MM.1S (cell line): Measurements from ENCODE around the gene CLCA1.

Experiments used
- DNase-seq: peaks from one replicate; pipeline ENCODE4 v3.0.0-alpha.2; 2015
- H2AFZ ChIP-seq: fragments of 300-600 bp; sonication (generic); 2 replicates; pipeline ENCODE4 v1.6.0; 2016; ENCODE audit warnings: antibody characterized with exemption, low read length
- H3F3A ChIP-seq: fragments of 300-600 bp; sonication (generic); 2 replicates; pipeline ENCODE4 v1.6.1; 2016; ENCODE audit warnings: mild to moderate bottlenecking, antibody characterized with exemption, low read length, moderate library complexity, mixed read lengths; ENCODE audit not compliant: insufficient read depth
- H3K27ac ChIP-seq: fragments of 300-600 bp; sonication (generic); 2 replicates; pipeline ENCODE4 v1.5.1; 2016; ENCODE audit warnings: mild to moderate bottlenecking, low read length
- H3K27me3 ChIP-seq: fragments of 300-600 bp; sonication (generic); replicated peaks from 2 replicates; pipeline ENCODE4 v1.6.0; 2016; ENCODE audit warnings: low read length; ENCODE audit not compliant: insufficient read depth
- H3K36me3 ChIP-seq: fragments of 300-600 bp; sonication (generic); replicated peaks from 2 replicates; pipeline ENCODE4 v1.6.1; 2016; ENCODE audit warnings: mild to moderate bottlenecking, low read length, mixed read lengths; ENCODE audit not compliant: insufficient read depth
- H3K4me1 ChIP-seq: fragments of 300-600 bp; sonication (generic); 2 replicates; pipeline ENCODE4 v1.6.1; 2016; ENCODE audit warnings: low read length, mixed read lengths
- H3K4me2 ChIP-seq: fragments of 300-600 bp; sonication (generic); 2 replicates; pipeline ENCODE4 v1.6.0; 2016; ENCODE audit warnings: low read depth, low read length
- H3K4me3 ChIP-seq: fragments of 300-600 bp; sonication (generic); 2 replicates; pipeline ENCODE4 v1.5.1; 2016; ENCODE audit warnings: low read length, mixed read lengths
- H3K79me2 ChIP-seq: fragments of 300-600 bp; sonication (generic); 2 replicates; pipeline ENCODE4 v1.6.1; 2016; ENCODE audit warnings: mixed run types, low read length, mixed read lengths
- H3K9ac ChIP-seq: fragments of 300-600 bp; sonication (generic); 2 replicates; pipeline ENCODE4 v1.6.1; 2016; ENCODE audit warnings: low read length, mixed read lengths
- H3K9me2 ChIP-seq: fragments of 300-600 bp; sonication (generic); replicated peaks from 2 replicates; pipeline ENCODE4 v1.6.1; 2016; ENCODE audit warnings: mild to moderate bottlenecking, low read length, mixed read lengths; ENCODE audit not compliant: insufficient read depth
- H3K9me3 ChIP-seq: fragments of 300-600 bp; sonication (generic); replicated peaks from 2 replicates; pipeline ENCODE4 v1.6.1; 2016; ENCODE audit warnings: mild to moderate bottlenecking, low read length, mixed read lengths; ENCODE audit not compliant: insufficient read depth
- H4K20me1 ChIP-seq: fragments of 300-600 bp; sonication (generic); 2 replicates; pipeline ENCODE4 v1.6.1; 2016; ENCODE audit warnings: mild to moderate bottlenecking, low read length, moderate library complexity, mixed read lengths; ENCODE audit not compliant: insufficient read depth
- CTCF ChIP-seq: fragments of 300-600 bp; sonication (generic); IDR thresholded peaks from 2 replicates; pipeline ENCODE4 v1.5.1; 2016; ENCODE audit warnings: antibody characterized with exemption, low read length, mixed read lengths
- EZH2 ChIP-seq: fragments of 300-600 bp; sonication (generic); optimal IDR thresholded peaks from 2 replicates; pipeline ENCODE3; 2017; ENCODE audit warnings: low read depth, mild to moderate bottlenecking, antibody characterized with exemption, low read length, mixed read lengths
- EZH2phosphoT487 ChIP-seq: fragments of 300-600 bp; sonication (generic); IDR thresholded peaks from 2 replicates; pipeline ENCODE4 v1.6.1; 2018; ENCODE audit warnings: antibody characterized with exemption, low read length

Gene CLCA1

DNA sequence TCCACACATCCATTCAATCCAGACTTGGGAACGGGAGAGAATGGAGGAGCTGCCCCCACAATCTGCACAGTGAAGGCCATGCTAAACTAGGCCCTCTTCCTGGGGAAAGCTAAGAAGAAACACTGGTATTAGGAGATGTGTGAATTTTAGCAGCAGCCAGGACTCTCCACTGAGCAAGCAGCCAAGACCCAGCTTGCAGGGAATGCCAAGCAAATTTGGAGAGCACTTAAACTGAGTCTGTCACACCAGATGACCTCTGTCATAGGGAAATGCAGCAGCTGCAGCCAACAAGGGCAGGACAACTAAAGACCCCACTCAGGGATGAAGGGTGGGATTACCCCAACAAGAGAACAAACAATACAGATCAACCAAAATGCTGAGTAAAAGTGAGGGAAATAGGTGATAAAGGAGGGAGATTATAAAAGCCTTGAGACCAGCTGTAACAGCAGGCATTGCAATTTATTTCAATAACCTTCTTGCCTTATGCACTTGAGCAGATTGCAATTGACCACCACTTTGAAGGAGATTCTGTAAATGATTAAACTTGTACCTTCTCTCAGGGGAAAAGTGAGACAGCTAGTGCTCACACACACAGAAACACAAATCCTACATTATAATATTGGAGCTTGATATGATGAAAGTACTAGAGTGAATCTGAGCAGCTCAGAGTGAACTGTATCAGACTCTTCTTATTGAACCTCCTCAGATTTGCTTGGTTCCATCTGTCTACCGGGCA is 2.5 kb upstream of the CLCA1 start:
- Histone ChIP-seq H3K9ac (no peak overlapping the region), H3K27ac (no peak overlapping the region), H3K9me2 (no peaks in the 10 kb centered on the region), H3K9me3 (no peaks in the 10 kb centered on the region), H3K4me2 (no peak overlapping the region), H3K27me3 (peaks cover 47% of the 10 kb centered on the region), H2AFZ (no peak overlapping the region), H3F3A (no peaks in the 10 kb centered on the region), H3K79me2 (no peaks in the 10 kb centered on the region), H3K36me3 (no peaks in the 10 kb centered on the region), H3K4me1 (no peaks in the 10 kb centered on the region), H3K4me3 (no peak overlapping the region), H4K20me1 (no peaks in the 10 kb centered on the region)
- DNase-seq, result no peak
- TF ChIP-seq EZH2phosphoT487 (no peak), EZH2 (no peak), CTCF (no peak)

DNA sequence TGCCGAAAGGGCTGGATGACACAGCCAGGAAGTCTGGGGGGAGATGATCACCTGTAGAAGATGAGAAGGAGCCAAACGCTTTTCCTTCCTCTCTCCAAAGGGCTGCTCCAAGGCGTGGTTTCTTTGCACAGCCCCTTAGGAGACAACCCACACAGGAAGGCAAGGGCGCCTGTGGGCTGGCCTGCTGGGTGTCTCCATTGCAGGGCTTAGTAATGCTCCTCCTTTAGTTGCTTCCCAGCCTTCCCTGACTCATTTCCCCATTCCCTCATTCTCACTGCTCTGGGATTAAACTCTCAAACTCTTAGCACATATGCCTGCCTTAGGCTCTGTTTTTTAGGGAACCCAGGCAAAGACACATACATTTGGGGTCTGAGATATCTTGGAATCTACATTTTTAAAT is 1.7 kb upstream of the CLCA1 start:
- H3K9me2 ChIP-seq, result no peaks in the 10 kb centered on the region
- no peaks in the 10 kb centered on the region for H4K20me1 ChIP-seq
- H3F3A ChIP-seq, result no peaks in the 10 kb centered on the region
- H3K4me1 ChIP-seq, result no peaks in the 10 kb centered on the region
- H3K27me3 ChIP-seq, result peaks cover 52% of the 10 kb centered on the region
- no peak overlapping the region for H3K9ac ChIP-seq
- H3K36me3 ChIP-seq, result no peaks in the 10 kb centered on the region
- no peaks in the 10 kb centered on the region for H3K9me3 ChIP-seq
- no peaks in the 10 kb centered on the region for H3K79me2 ChIP-seq
- no peak overlapping the region for H2AFZ ChIP-seq
- no peak overlapping the region for H3K4me3 ChIP-seq
- TF ChIP-seq EZH2, result no peak
- TF ChIP-seq EZH2phosphoT487, result no peak
- TF ChIP-seq CTCF, result no peak
- no peak overlapping the region for H3K4me2 ChIP-seq
- H3K27ac ChIP-seq, result no peak overlapping the region
- no peak for DNase-seq

GRCh38 chr1:86470859-86471258 is 2.1 kb downstream of the CLCA1 start:
- Histone ChIP-seq H2AFZ (no peak overlapping the region), H3F3A (no peaks in the 10 kb centered on the region), H3K9me2 (no peaks in the 10 kb centered on the region), H3K4me1 (0 out of 2 replicates have a peak, but pooled peaks cover 5% of the 10 kb centered on the region), H3K36me3 (no peaks in the 10 kb centered on the region), H3K27ac (no peak overlapping the region), H3K4me3 (no peak overlapping the region), H4K20me1 (no peaks in the 10 kb centered on the region), H3K9me3 (no peaks in the 10 kb centered on the region), H3K79me2 (no peaks in the 10 kb centered on the region), H3K9ac (no peak overlapping the region), H3K27me3 (peaks cover 75% of the 10 kb centered on the region), H3K4me2 (no peak overlapping the region)
- TF ChIP-seq EZH2phosphoT487, result no peak
- TF ChIP-seq CTCF, result no peak
- TF ChIP-seq EZH2, result no peak
- DNase-seq, result no peak
